ENCODE results near the gene SLC6A11. TPM values are rescaled to one million over a fixed set of nuclear protein-coding genes. Genes with fewer than 3 reads are reported as not detected.

SLC6A11 gene
- total and polyA plus RNA-seq, 9 of the 15 experiments (the other 6 are each of a cell fraction or from before 2014, with no cell fraction given) = 0.04 TPM; not detected in 8

GRCh38 chr3:10933021-10933420 is 117.0 kb downstream of the SLC6A11 start (continued):
- TF ChIP-seq AFF1 (IDR thresholded peaks at IDR 0.05; ENCODE audit: low read depth in 1 of 2, partially characterized antibody in 2 of 2) = no peak
- TF ChIP-seq HOXB6 (CRISPR knock-in tag; IDR thresholded peaks at IDR 0.05; ENCODE audit: borderline replicate concordance) = no peak
- TF ChIP-seq TCF7L2 (IDR thresholded peaks at IDR 0.05; ENCODE audit: low read depth, low read length) = no peak
- no peak for TF ChIP-seq DIDO1 (tag; IDR thresholded peaks at IDR 0.05; ENCODE audit: low read depth)
- TF ChIP-seq HEY1 (CRISPR knock-in tag; IDR thresholded peaks at IDR 0.05; ENCODE audit: borderline replicate concordance) = no peak

- ATAC-seq (no peak), DNase-seq (ENCODE audit: extremely low read depth in 1 of 4, low spot score in 3 of 4) (no peak), FAIRE-seq (no peak)
- no TSS peak for BruUV-seq (replicated peaks)
- ChIA-PET CTCF (ENCODE audit: low intra/inter-chr PET ratio) (no interaction called here), POLR2A (no interaction called here)
- Histone ChIP-seq H3K27me3 (ENCODE audit: control insufficient read depth in 2 of 2, insufficient read depth in 2 of 2, low read length in 2 of 2) (peaks cover 0 to 47% of the 10 kb centered on the region in 2 experiments; a peak in 2 of 5 replicates), H3K36me3 (ENCODE audit: control insufficient read depth, insufficient read depth, low read length) (no peaks in the 10 kb centered on the region), H3K79me2 (ENCODE audit: control insufficient read depth, insufficient read depth, low read length) (no peaks in the 10 kb centered on the region), H3K4me2 (ENCODE audit: insufficient read depth, low read length) (no peak overlapping the region), H4K20me1 (replicated peaks; ENCODE audit: control insufficient read depth, insufficient read depth, low read length) (peaks cover 20% of the 10 kb centered on the region), H3K4me1 (replicated peaks in 1 of 2; ENCODE audit: control insufficient read depth in 2 of 2, insufficient read depth in 2 of 2, low read length in 2 of 2) (no peaks in the 10 kb centered on the region), H3K9me3 (replicated peaks; ENCODE audit: control insufficient read depth, insufficient read depth, low read depth, low read length) (no peaks in the 10 kb centered on the region), H2AFZ (ENCODE audit: low read depth, low read length) (no peak overlapping the region), H3K4me3 (no peak overlapping the region), H3K9me1 (ENCODE audit: control insufficient read depth, insufficient read depth, low read length) (no peaks in the 10 kb centered on the region), H3K27ac (ENCODE audit: extremely low read depth, low read depth, low read length) (no peak overlapping the region), H3K9ac (ENCODE audit: insufficient read depth in 1 of 2, low read depth in 2 of 2, low read length in 2 of 2) (no peak overlapping the region)
- intact Hi-C loops (cut with micrococcal nuclease) = no loop called here
- 7% methylated on average over 1 of the region's 1 CpG for WGBS (ENCODE audit: insufficient coverage, low coverage, missing lambda C conversion rate)
- in situ Hi-C loops (cut with MboI) = no loop called here
- TF ChIP-seq IRF2 (CRISPR knock-in tag; IDR thresholded peaks at IDR 0.05) (no peak), MIER1 (IDR thresholded peaks at IDR 0.05; ENCODE audit: low read depth) (no peak), ZNF384 (IDR thresholded peaks at IDR 0.05; ENCODE audit: low read depth, low read length) (no peak), PTTG1 (tag; IDR thresholded peaks at IDR 0.05; ENCODE audit: low read depth) (no peak), RBM39 (optimal IDR thresholded peaks at IDR 0.05; ENCODE audit: low read depth, low read length) (no peak), E2F8 (IDR thresholded peaks at IDR 0.05; ENCODE audit: low read depth, partially characterized antibody) (no peak), TCF15 (CRISPR knock-in tag; IDR thresholded peaks at IDR 0.05) (no peak), HMG20A (CRISPR knock-in tag; conservative IDR thresholded peaks at IDR 0.05) (no peak), ZEB2 (IDR thresholded peaks at IDR 0.05) (no peak), ZBTB8A (IDR thresholded peaks at IDR 0.05; ENCODE audit: partially characterized antibody) (no peak), SMARCE1 (IDR thresholded peaks at IDR 0.05) (no peak)
These were observed 117.4 kb downstream of the SLC6A11 start for GRCh38 chr3:10933470-10933804.

All from K562 (cell line).